ENCODE measurements around the gene TIMM44. TPM values are rescaled to one million over a fixed set of nuclear protein-coding genes. Genes with fewer than 3 reads are reported as not detected.

TIMM44 gene
- polyA plus RNA-seq, 1 experiment, result 43.3 TPM

DNA sequence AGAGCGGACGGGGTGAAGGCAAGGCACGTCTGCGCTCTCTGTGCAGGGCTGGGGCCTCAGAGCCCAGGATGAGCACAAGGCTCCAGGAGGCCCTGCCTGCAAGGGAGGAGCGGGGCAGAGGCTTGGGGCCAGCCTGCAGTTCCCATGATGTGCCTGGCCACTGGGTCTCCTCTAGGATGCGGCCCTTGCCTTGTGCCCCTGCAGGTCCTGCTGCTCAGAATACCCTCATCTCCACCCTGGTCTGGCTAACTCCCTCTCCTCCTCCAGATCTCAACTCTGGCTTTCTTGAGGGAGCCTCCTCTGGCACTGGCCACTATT, 34.2 kb upstream of the TIMM44 start:
- Histone ChIP-seq H3K4me3 (ENCODE audit: low read depth, low read length) (no peak overlapping the region), H3K27me3 (ENCODE audit: control insufficient read depth, insufficient read depth, low read length) (no peaks in the 10 kb centered on the region), H3K9me3 (ENCODE audit: control insufficient read depth, insufficient read depth, low read length) (no peaks in the 10 kb centered on the region), H3K27ac (ENCODE audit: low read depth, low read length) (no peak overlapping the region)
- no peak for DNase-seq (ENCODE audit: low read depth, low spot score)
- CTCF ChIA-PET, result interaction anchor here (1.1 to 1.2 kb wide), 2 partner anchors 8 to 25 kb away, joined by 3 to 7 read pairs; no protein-coding TSS in a partner anchor
- POLR2A ChIA-PET, result no interaction called here
- no peak for TF ChIP-seq CTCF (IDR thresholded peaks at IDR 0.05; ENCODE audit: low read depth, low read length)

- CTCF ChIA-PET, result interaction anchor here (0.7 to 1.1 kb wide), 2 partner anchors 25 to 26 kb away, joined by 3 to 7 read pairs; no protein-coding TSS in a partner anchor
- Histone ChIP-seq H3K4me3 (ENCODE audit: low read depth, low read length) (no peak overlapping the region), H3K9me3 (ENCODE audit: control insufficient read depth, insufficient read depth, low read length) (no peaks in the 10 kb centered on the region; the same call in 1 of the 2 replicates), H3K27me3 (ENCODE audit: control insufficient read depth, insufficient read depth, low read length) (no peaks in the 10 kb centered on the region), H3K27ac (ENCODE audit: low read depth, low read length) (no peak overlapping the region)
- DNase-seq (ENCODE audit: low read depth, low spot score), result no peak
- POLR2A ChIA-PET, result no interaction called here
- TF ChIP-seq CTCF (IDR thresholded peaks at IDR 0.05; ENCODE audit: low read depth, low read length), result no peak
Observed at GRCh38 chr19:7977021-7977722, 33.7 kb upstream of the TIMM44 start.

DNA sequence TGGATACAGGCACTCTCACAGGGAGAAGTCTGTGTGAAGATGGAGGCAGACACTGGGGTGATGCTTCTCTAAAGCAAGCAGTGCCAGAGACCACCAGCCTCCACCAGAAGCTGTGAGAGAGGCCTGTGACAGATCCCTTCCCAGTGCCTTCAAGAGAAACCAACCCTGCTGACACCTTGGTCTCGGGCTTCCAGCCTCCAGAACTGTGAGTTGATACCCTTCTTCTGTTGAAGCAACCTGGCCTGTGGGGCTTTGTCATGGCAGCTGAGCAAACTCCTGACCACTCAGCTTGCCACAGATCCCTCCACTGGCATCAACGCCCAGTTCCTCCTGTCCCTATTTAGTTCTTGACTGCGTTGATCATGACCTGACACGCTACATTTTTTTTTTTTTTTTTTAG, 33.0 kb upstream of the TIMM44 start:
- H3K4me3 ChIP-seq (ENCODE audit: low read depth, low read length), result no peak overlapping the region
- CTCF ChIA-PET, result no interaction called here
- no peak for DNase-seq (ENCODE audit: low read depth, low spot score)
- no peaks in the 10 kb centered on the region; the same call in 1 of the 2 replicates for H3K9me3 ChIP-seq (ENCODE audit: control insufficient read depth, insufficient read depth, low read length)
- H3K27me3 ChIP-seq (ENCODE audit: control insufficient read depth, insufficient read depth, low read length), result no peaks in the 10 kb centered on the region
- POLR2A ChIA-PET, result interaction anchor here (0.7 to 1.4 kb wide), 2 partner anchors 33 to 1901 kb away, joined by 4 to 7 read pairs; partner anchors contain the start of gene TIMM44
- H3K27ac ChIP-seq (ENCODE audit: low read depth, low read length), result no peak overlapping the region
- no peak for TF ChIP-seq CTCF (IDR thresholded peaks at IDR 0.05; ENCODE audit: low read depth, low read length)

- Histone ChIP-seq H3K9me3 (ENCODE audit: control insufficient read depth, insufficient read depth, low read length) (no peaks in the 10 kb centered on the region; the same call in 1 of the 2 replicates), H3K4me3 (ENCODE audit: low read depth, low read length) (no peak overlapping the region), H3K27me3 (ENCODE audit: control insufficient read depth, insufficient read depth, low read length) (no peaks in the 10 kb centered on the region), H3K27ac (ENCODE audit: low read depth, low read length) (no peak overlapping the region)
- ChIA-PET POLR2A (interaction anchor here (0.6 to 1.4 kb wide), 2 partner anchors 32 to 36 kb away, joined by 4 to 7 read pairs; partner anchors contain the start of gene TIMM44), CTCF (interaction anchor here (0.8 kb wide), 1 partner anchor 27 kb away, joined by 3 read pairs; no protein-coding TSS in a partner anchor)
- no peak for TF ChIP-seq CTCF (IDR thresholded peaks at IDR 0.05; ENCODE audit: low read depth, low read length)
- DNase-seq (ENCODE audit: low read depth, low spot score), result no peak
Observed at GRCh38 chr19:7975037-7975436, 31.6 kb upstream of the TIMM44 start.

- Histone ChIP-seq H3K9me3 (ENCODE audit: control insufficient read depth, insufficient read depth, low read length) (no peaks in the 10 kb centered on the region; the same call in 1 of the 2 replicates), H3K27ac (ENCODE audit: low read depth, low read length) (no peak overlapping the region), H3K27me3 (ENCODE audit: control insufficient read depth, insufficient read depth, low read length) (no peaks in the 10 kb centered on the region), H3K4me3 (ENCODE audit: low read depth, low read length) (no peak overlapping the region)
- ChIA-PET POLR2A (no interaction called here), CTCF (no interaction called here)
- no peak for DNase-seq (ENCODE audit: low read depth, low spot score)
- no peak for TF ChIP-seq CTCF (IDR thresholded peaks at IDR 0.05; ENCODE audit: low read depth, low read length)
Observed at GRCh38 chr19:7973883-7974282, 30.4 kb upstream of the TIMM44 start.

Measured in AG04450 (cell line).